Measurements from ENCODE around the gene CACTIN. TPM values are rescaled to one million over a fixed set of nuclear protein-coding genes. Genes with fewer than 3 reads are reported as not detected.

The CACTIN gene
- total RNA-seq, 1 experiment from 2014 or later = 25.1 TPM

DNA sequence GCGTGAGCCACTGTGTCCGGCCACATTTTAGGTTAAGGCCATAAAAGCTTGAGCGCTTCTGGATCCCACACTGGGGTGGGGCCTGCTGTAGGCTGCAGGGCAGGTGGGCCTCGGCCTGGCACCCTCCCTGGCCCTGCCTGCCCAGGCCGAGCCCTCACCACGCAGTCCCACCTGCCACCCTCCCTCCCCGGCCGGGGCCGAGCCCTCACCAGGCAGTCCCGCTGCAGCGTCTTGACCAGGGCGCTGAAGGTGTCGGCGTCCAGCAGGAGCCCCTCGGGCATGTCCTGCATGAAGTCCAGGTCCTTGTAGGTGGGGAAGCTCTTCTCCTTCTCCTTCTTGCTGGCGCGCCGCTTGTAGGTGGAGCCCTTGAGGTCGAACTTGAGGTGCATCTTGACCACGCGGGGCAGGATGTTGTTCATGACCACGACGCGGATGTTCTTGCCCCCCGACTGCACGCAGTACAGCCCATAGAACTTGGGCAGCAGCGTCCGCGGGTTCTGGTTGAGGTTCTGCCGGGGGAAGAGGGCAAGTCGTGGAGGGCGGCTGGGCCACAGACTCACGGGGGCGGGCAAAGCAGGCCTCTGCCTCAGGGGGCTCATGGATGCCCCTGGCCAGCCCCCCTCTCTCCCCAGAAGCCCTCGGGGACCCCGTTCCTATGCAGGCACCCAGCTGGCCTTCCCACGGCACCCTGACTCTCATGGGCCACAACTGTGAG is 26.6 kb upstream of the CACTIN start:
- H3K27ac Mint-ChIP-seq (ENCODE audit: low read depth, unreplicated experiment) = no peak overlapping the region
- CTCF ChIA-PET = interaction anchor here (1.4 kb wide), 1 partner anchor 11 kb away, joined by 4 read pairs; no protein-coding TSS in a partner anchor
- H3K36me3 Mint-ChIP-seq (ENCODE audit: insufficient read depth, unreplicated experiment) = peaks cover 28% of the 10 kb centered on the region
- intact Hi-C loops (cut with micrococcal nuclease) = no loop called here
- POLR2A ChIA-PET = no interaction called here
- H3K27me3 Mint-ChIP-seq (ENCODE audit: insufficient read depth, unreplicated experiment) = no peaks in the 10 kb centered on the region
- no TSS peak for BruUV-seq (replicated peaks)
- DNase-seq (ENCODE audit: unreplicated experiment) = no peak
- TF ChIP-seq CTCF (IDR thresholded peaks at IDR 0.05; ENCODE audit: unreplicated experiment) = no peak
- no peaks in the 10 kb centered on the region for H3K9me3 Mint-ChIP-seq (ENCODE audit: unreplicated experiment)
- no peak overlapping the region for H3K4me3 Mint-ChIP-seq (ENCODE audit: unreplicated experiment)
- no peaks in the 10 kb centered on the region for H3K4me1 Mint-ChIP-seq (ENCODE audit: insufficient read depth, unreplicated experiment)

DNA sequence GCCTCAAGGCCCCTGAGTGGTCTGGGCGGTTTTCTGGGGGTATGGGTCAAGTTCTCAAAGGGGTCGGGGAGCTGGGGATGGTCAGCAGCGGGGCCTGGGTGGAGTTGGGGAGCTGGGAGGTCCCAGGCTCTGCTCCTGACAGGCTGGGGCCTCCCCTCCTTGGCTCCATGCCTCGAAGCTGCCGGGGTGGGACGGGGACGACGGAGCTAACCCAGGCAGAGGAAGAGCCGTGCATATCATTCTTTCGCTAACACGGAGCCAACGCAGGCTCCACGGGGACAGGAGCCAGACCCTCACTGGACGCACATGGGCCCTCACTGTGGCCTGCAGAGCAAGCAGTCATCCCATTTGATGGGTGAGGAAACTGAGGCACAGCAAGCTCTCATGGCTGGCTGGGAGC is 25.8 kb upstream of the CACTIN start:
- Mint-ChIP-seq H3K4me1 (ENCODE audit: insufficient read depth, unreplicated experiment) (no peaks in the 10 kb centered on the region), H3K27ac (ENCODE audit: low read depth, unreplicated experiment) (no peak overlapping the region), H3K36me3 (ENCODE audit: insufficient read depth, unreplicated experiment) (peaks cover 24% of the 10 kb centered on the region), H3K27me3 (ENCODE audit: insufficient read depth, unreplicated experiment) (no peaks in the 10 kb centered on the region), H3K4me3 (ENCODE audit: unreplicated experiment) (no peak overlapping the region), H3K9me3 (ENCODE audit: unreplicated experiment) (no peaks in the 10 kb centered on the region)
- no peak for DNase-seq (ENCODE audit: unreplicated experiment)
- BruUV-seq (replicated peaks) = no TSS peak
- no peak for TF ChIP-seq CTCF (IDR thresholded peaks at IDR 0.05; ENCODE audit: unreplicated experiment)
- POLR2A ChIA-PET = no interaction called here
- CTCF ChIA-PET = interaction anchor here (1.4 kb wide), 1 partner anchor 12 kb away, joined by 4 read pairs; no protein-coding TSS in a partner anchor
- intact Hi-C loops (cut with micrococcal nuclease) = no loop called here

DNA sequence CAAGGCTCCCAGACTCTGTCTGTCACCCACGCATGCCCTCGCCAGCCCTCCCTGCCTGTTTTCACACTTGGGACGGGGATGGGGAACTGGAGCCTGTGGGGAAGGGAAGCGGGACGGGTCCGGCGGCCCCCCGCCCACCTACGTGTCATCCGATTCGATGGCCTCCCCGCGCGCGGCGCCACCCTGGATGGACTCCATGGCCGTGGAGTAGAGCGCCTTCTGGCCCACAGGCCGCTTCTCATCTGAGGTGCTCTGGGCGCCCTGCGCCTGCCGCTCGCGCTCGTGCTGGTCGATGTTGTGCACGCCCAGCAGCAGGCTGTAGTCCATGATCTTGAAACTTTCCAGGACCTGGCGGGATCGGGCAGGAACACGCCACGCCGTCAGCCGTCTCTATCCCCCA is 25.1 kb upstream of the CACTIN start:
- peaks cover 17% of the 10 kb centered on the region for H3K36me3 Mint-ChIP-seq (ENCODE audit: insufficient read depth, unreplicated experiment)
- no peak for TF ChIP-seq CTCF (IDR thresholded peaks at IDR 0.05; ENCODE audit: unreplicated experiment)
- POLR2A ChIA-PET = no interaction called here
- no peaks in the 10 kb centered on the region for H3K4me1 Mint-ChIP-seq (ENCODE audit: insufficient read depth, unreplicated experiment)
- intact Hi-C loops (cut with micrococcal nuclease) = no loop called here
- no TSS peak for BruUV-seq (replicated peaks)
- H3K9me3 Mint-ChIP-seq (ENCODE audit: unreplicated experiment) = no peaks in the 10 kb centered on the region
- no peaks in the 10 kb centered on the region for H3K27me3 Mint-ChIP-seq (ENCODE audit: insufficient read depth, unreplicated experiment)
- CTCF ChIA-PET = no interaction called here
- DNase-seq (ENCODE audit: unreplicated experiment) = no peak
- no peak overlapping the region for H3K27ac Mint-ChIP-seq (ENCODE audit: low read depth, unreplicated experiment)
- no peak overlapping the region for H3K4me3 Mint-ChIP-seq (ENCODE audit: unreplicated experiment)

DNA sequence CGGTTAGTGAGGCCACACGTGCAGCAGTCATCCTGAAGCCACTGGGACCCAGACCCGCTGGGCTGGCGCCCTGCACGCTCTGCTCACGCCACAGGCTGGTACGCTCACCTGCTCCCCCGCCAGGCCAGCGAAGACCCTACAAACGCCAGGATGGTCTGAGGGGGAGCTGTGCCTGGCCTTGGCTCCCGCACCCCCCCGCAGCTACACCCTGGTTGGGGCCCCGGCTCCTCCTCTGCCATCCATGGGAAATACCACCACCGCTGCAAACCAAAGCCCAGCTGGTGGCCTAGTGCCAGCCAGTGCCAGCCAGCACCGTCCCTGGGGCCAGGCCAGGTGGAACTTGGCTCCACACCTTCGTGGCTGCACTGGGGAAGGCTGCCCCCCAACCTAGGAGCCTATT is 23.3 kb upstream of the CACTIN start:
- H3K9me3 Mint-ChIP-seq (ENCODE audit: unreplicated experiment) = no peaks in the 10 kb centered on the region
- intact Hi-C loops (cut with micrococcal nuclease) = no loop called here
- no peak overlapping the region for H3K27ac Mint-ChIP-seq (ENCODE audit: low read depth, unreplicated experiment)
- TF ChIP-seq CTCF (IDR thresholded peaks at IDR 0.05; ENCODE audit: unreplicated experiment) = no peak
- no peaks in the 10 kb centered on the region for H3K27me3 Mint-ChIP-seq (ENCODE audit: insufficient read depth, unreplicated experiment)
- ChIA-PET POLR2A (no interaction called here), CTCF (interaction anchor here (0.6 kb wide), 1 partner anchor 984 kb away, joined by 3 read pairs; no protein-coding TSS in a partner anchor)
- no peaks in the 10 kb centered on the region for H3K4me1 Mint-ChIP-seq (ENCODE audit: insufficient read depth, unreplicated experiment)
- H3K36me3 Mint-ChIP-seq (ENCODE audit: insufficient read depth, unreplicated experiment) = peaks cover 27% of the 10 kb centered on the region
- no TSS peak for BruUV-seq (replicated peaks)
- H3K4me3 Mint-ChIP-seq (ENCODE audit: unreplicated experiment) = no peak overlapping the region
- DNase-seq (ENCODE audit: unreplicated experiment) = no peak
